ENCODE data around the gene TANGO6.

- TF ChIP-seq, protein P1, sequence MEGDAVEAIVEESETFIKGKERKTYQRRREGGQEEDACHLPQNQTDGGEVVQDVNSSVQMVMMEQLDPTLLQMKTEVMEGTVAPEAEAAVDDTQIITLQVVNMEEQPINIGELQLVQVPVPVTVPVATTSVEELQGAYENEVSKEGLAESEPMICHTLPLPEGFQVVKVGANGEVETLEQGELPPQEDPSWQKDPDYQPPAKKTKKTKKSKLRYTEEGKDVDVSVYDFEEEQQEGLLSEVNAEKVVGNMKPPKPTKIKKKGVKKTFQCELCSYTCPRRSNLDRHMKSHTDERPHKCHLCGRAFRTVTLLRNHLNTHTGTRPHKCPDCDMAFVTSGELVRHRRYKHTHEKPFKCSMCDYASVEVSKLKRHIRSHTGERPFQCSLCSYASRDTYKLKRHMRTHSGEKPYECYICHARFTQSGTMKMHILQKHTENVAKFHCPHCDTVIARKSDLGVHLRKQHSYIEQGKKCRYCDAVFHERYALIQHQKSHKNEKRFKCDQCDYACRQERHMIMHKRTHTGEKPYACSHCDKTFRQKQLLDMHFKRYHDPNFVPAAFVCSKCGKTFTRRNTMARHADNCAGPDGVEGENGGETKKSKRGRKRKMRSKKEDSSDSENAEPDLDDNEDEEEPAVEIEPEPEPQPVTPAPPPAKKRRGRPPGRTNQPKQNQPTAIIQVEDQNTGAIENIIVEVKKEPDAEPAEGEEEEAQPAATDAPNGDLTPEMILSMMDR (IDR thresholded peaks at IDR 0.05) = peak; percentile 51 to 68 (median 60)
- no peak for TF ChIP-seq POLR2A (IDR thresholded peaks at IDR 0.05)
These were observed 59.0 kb downstream of the TANGO6 start for GRCh38 chr16:68902003-68902968.

Data from adrenal gland (tissue), 5 donors.